DMS153 treated with DMSO at 0.1 percent for 48 hours (cell line): ENCODE data around the gene PIP5KL1.

Source experiments
- DNase-seq: peaks from one replicate; lab custom pipeline; 2025; ENCODE audit not compliant: unreplicated experiment; lab: John Stamatoyannopoulos, UW

Gene PIP5KL1

GRCh38 chr9:127934986-127935385, 4.4 kb upstream of the PIP5KL1 start:
- DNase-seq: no peak

- DNase-seq: no peak
Observed at GRCh38 chr9:127934248-127934647, 3.7 kb upstream of the PIP5KL1 start.

- DNase-seq: peak; percentile 48
Observed at GRCh38 chr9:127931092-127931881, 710 bp upstream of the PIP5KL1 start.

- DNase-seq: no peak
Observed at GRCh38 chr9:127929625-127929979, 975 bp downstream of the PIP5KL1 start.

- DNase-seq: no peak
Observed at GRCh38 chr9:127928676-127929624, 1.6 kb downstream of the PIP5KL1 start.

- no peak for DNase-seq
Observed at GRCh38 chr9:127927988-127928675, 2.4 kb downstream of the PIP5KL1 start.

GRCh38 chr9:127927201-127927987, 3.2 kb downstream of the PIP5KL1 start:
- DNase-seq: no peak

GRCh38 chr9:127926906-127927200, 3.7 kb downstream of the PIP5KL1 start:
- DNase-seq: no peak

- no peak for DNase-seq
Observed at GRCh38 chr9:127925959-127926905, 4.3 kb downstream of the PIP5KL1 start.

- DNase-seq: no peak
Observed at GRCh38 chr9:127924736-127925444, 5.7 kb downstream of the PIP5KL1 start.

GRCh38 chr9:127923771-127924170, 6.8 kb downstream of the PIP5KL1 start:
- DNase-seq: no peak

GRCh38 chr9:127923046-127923445, 7.5 kb downstream of the PIP5KL1 start:
- no peak for DNase-seq

- DNase-seq: peak; percentile 53
Observed at GRCh38 chr9:127921557-127922120, 8.9 kb downstream of the PIP5KL1 start.

GRCh38 chr9:127920794-127921193, 9.8 kb downstream of the PIP5KL1 start:
- no peak for DNase-seq

- DNase-seq: no peak
Observed at GRCh38 chr9:127919253-127919815, 11.2 kb downstream of the PIP5KL1 start.

- no peak for DNase-seq
Observed at GRCh38 chr9:127918183-127919107, 12.1 kb downstream of the PIP5KL1 start.

GRCh38 chr9:127917603-127918002, 13.0 kb downstream of the PIP5KL1 start:
- DNase-seq: no peak
